CD4-positive, alpha-beta T cell treated with Interleukin-21 for 1 hour (primary cell): Measurements from ENCODE around the gene LMTK3.
"Not testable (repeated sequence)": the region's sequence is repeated elsewhere in the genome, so short reads cannot be mapped to it uniquely, and the experiment has no call there.

Experiments
- DNase-seq: peaks from one replicate; pipeline ENCODE4 v3.0.0-alpha.2; 2020

Gene LMTK3

DNA sequence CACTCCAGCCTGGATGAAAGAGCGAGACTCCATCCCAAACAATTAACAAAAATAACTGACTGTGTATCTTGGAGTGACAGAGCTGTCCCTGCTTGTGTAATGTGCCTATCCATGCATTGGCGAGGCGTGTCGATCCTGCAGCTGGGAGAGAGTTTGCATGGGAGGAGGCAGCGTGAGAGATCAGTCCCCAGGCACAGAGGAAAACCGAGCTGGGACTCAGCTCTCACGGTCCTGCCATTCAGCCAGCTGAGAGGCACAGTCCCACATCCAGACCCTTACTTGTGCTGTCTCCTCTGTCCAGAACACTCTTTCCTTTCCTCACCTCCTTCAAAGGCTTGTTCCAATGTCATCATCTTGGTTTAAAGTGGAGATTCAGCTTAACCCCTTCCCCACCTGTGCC, 28.5 kb upstream of the LMTK3 start:
- DNase-seq, result no peak

GRCh38 chr19:48539503-48540096, 28.0 kb upstream of the LMTK3 start:
- DNase-seq, result no peak

DNA sequence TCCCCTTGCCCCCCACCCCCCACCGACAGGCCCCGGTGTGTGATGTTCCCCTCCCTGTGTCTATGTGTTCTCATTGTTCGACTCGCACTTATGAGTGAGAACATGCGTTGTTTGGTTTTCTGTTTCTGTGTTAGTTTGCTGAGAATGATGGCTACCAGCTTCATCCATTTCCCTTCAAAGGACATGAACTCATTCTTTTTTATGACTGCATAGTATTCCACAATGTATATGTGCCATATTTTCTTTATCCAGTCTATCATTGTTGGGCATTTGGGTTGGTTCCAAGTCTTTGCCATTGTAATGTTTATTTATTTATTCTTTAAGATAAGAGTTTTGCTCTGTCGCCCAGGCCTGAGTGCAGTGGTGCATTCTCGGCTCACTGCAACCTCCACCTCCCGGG, 26.4 kb upstream of the LMTK3 start:
- not testable (repeated sequence) for DNase-seq

DNA sequence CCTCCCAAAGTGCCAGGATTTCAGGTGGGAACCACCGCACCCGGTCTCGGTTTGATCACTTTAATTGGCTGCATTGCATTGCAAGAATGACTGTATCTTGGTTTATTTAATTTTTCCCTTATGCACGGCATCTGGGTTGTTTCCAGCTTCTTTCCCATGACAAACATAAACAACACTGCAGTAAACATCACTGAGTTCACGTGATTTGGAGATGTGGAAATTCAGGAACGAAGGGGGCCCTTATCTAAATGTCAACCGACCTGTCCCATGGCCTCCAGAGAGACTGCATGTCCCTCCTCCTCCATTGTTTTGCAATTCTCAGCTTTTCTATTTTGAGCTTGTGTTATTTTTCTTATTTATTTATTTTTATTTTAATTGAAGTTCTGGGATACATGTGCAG, 25.9 kb upstream of the LMTK3 start:
- no peak for DNase-seq

GRCh38 chr19:48533770-48534169, 22.1 kb upstream of the LMTK3 start:
- DNase-seq, result no peak

DNA sequence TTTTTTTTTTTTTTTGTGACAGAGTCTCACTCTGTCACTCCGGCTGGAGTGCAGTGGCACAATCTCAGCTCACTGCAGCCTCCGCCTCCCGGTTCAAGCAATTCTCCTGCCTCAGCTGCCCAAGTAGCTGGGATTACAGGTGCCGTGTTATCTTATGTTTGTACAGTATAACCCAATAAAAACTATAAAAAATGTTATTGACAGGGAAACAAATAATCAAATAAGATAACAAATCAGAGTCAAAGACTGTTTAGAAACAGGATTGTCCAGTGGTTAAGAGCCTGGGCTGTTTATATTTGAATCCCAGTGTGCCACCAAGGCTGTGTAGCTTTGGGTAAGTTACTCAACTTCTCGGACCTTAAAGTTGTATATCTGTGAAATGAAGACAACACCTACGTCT, 19.1 kb upstream of the LMTK3 start:
- no peak for DNase-seq

GRCh38 chr19:48530066-48530720, 18.6 kb upstream of the LMTK3 start:
- DNase-seq, result no peak

- DNase-seq, result no peak
Measured at GRCh38 chr19:48529156-48529555, 17.5 kb upstream of the LMTK3 start.

- no peak for DNase-seq
Measured at GRCh38 chr19:48524732-48525131, 13.1 kb upstream of the LMTK3 start.

GRCh38 chr19:48524221-48524620, 12.6 kb upstream of the LMTK3 start:
- DNase-seq, result no peak

GRCh38 chr19:48520134-48520533, 8.5 kb upstream of the LMTK3 start:
- no peak for DNase-seq

DNA sequence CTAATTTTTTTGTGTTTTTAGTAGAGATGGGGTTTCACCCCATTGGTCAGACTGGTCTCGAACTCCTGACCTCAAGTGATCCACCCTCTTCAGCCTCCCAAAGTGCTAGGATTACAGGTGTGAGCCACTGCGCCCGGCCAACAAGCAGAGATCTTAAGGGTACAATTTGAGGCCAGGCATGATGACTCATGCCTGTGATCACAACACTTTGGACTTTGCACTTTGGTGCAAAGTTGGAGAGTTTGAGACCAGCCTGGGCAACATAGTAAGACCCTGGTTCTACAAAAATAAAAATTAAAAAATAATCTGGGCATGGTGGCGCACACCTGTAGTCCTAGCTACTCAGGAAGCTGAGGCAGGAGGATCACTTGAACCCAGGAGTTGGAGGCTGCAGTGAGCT, 7.8 kb upstream of the LMTK3 start:
- DNase-seq, result not testable (repeated sequence)

GRCh38 chr19:48518207-48518606, 6.6 kb upstream of the LMTK3 start:
- no peak for DNase-seq

GRCh38 chr19:48516536-48516935, 4.9 kb upstream of the LMTK3 start:
- no peak for DNase-seq

DNA sequence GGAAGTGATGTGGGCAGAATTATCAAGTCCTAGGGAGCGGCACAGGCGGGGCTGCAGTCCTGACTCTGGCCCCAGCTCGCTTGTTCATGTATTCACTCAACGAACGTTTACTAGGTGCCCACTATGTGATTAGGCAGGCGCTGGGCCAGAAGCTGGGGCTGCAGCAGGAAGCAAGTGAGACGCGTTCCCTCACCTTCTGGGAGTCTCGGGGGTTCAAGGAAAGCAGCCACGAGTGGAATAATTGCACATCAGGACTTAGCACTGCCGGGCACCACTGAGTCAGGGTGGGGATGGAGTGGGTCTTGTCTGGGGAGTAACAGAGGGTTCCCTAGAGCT, 2.5 kb upstream of the LMTK3 start:
- no peak for DNase-seq

GRCh38 chr19:48513289-48514122, 1.9 kb upstream of the LMTK3 start:
- peak; percentile 83 for DNase-seq

DNA sequence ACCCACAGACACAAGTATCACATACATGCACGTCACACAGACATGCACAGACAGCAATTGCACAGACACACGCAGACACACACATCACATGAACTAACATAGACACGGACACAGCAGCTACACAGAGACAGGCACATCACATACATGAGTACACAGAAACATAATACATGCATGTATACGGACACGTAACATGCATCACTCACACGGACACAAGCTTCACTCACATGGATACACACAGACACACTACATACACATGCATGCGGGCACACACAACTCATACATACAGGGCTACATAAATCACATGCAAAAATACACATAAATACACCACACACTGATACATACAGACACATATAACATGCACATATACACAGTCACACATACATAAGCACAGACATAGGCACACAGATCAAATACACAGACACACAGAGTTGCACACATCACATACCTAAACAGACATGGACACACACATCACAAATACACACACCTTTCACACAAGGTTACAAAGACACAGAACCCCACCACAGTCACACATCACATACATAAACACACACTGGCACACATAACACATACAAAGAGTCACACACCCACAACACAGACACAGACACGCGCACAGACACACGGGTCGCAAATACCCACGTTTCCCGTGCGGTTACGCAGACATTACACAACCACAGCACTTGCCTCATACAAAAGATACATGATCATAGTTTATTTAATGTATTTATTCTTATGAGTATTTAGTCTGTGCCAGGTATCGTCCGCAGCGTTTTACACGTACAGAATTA, 1.1 kb upstream of the LMTK3 start:
- DNase-seq, result peak; percentile 39

GRCh38 chr19:48511321-48511731, 309 bp downstream of the LMTK3 start:
- DNase-seq, result no peak

- peak; percentile 78 for DNase-seq
Measured at GRCh38 chr19:48510421-48511268, 990 bp downstream of the LMTK3 start.

GRCh38 chr19:48509467-48510194, 2.0 kb downstream of the LMTK3 start:
- DNase-seq, result no peak

- DNase-seq, result no peak
Measured at GRCh38 chr19:48508729-48509411, 2.8 kb downstream of the LMTK3 start.
